Measurements from ENCODE around the gene TEX22. TPM values are rescaled to one million over a fixed set of nuclear protein-coding genes. Genes with fewer than 3 reads are reported as not detected.

The TEX22 gene
- total RNA-seq, 4 donors from 2014 or later, result under 0.01 to 0.19 (median 0.17) TPM; not detected in 1

DNA sequence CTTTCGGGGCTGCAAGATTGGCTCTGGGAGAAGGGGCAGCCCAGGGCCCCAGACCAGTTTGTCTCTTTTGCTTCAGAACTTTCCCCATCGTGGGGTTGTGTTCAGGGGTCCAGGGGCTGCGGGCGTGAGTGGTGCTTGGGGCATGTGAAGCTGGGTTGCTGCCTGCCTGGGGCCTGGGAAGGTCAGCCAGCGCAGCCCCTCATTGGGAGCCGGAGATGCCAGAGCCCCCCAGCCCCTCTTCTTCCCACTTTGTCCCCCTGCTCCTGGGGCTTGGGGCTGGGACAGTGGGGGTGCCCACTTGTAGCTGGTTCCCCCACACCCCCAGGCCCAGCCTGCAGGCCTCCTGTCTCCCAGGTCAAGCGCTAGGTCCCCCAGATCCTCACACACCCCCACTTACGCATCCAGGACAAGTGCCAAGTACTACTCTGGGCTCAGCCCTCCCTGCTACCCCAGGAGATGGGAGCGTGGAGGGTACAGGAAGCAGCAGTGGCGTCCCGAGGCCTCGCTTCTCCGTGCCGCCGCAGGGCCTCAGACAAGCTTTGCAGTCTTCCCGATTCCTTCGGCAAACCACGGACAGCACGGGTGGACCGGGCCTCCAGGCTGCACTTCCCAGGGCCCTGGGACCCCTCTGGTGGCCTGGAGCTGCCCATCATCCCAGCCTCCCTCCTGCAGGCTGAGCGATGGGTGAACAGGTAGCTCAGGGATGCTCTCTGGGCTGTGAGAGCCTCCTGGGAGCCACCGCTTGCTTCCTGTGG is 42.3 kb upstream of the TEX22 start:
- Histone ChIP-seq H3K36me3 (peaks cover 17 to 72% (median 50%) of the 10 kb centered on the region in 4 donors), H3K27me3 (no peaks in the 10 kb centered on the region), H3K9me3 (no peaks in the 10 kb centered on the region), H3K4me3 (no peak overlapping the region), H3K4me1 (peaks cover 5 to 8% (median 7%) of the 10 kb centered on the region in 4 donors), H3K27ac (replicated peaks in 1 of 4) (no peak overlapping the region)
- no peak for DNase-seq (ENCODE audit: extremely low spot score)
- intact Hi-C loops (cut with DNase I), result loop anchor here (10.0 kb wide), 1 partner anchor 111 kb away; the partner anchor contains the start of gene BTBD6
- 84% methylated on average over 16 of the region's 22 CpGs for WGBS
- TF ChIP-seq POLR2A (IDR thresholded peaks at IDR 0.05; ENCODE audit: low read depth) (no peak), EP300 (IDR thresholded peaks at IDR 0.05) (no peak), POLR2AphosphoS5 (IDR thresholded peaks at IDR 0.05) (no peak)
- TF ChIP-seq, protein P1, sequence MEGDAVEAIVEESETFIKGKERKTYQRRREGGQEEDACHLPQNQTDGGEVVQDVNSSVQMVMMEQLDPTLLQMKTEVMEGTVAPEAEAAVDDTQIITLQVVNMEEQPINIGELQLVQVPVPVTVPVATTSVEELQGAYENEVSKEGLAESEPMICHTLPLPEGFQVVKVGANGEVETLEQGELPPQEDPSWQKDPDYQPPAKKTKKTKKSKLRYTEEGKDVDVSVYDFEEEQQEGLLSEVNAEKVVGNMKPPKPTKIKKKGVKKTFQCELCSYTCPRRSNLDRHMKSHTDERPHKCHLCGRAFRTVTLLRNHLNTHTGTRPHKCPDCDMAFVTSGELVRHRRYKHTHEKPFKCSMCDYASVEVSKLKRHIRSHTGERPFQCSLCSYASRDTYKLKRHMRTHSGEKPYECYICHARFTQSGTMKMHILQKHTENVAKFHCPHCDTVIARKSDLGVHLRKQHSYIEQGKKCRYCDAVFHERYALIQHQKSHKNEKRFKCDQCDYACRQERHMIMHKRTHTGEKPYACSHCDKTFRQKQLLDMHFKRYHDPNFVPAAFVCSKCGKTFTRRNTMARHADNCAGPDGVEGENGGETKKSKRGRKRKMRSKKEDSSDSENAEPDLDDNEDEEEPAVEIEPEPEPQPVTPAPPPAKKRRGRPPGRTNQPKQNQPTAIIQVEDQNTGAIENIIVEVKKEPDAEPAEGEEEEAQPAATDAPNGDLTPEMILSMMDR (IDR thresholded peaks at IDR 0.05), result no peak

DNA sequence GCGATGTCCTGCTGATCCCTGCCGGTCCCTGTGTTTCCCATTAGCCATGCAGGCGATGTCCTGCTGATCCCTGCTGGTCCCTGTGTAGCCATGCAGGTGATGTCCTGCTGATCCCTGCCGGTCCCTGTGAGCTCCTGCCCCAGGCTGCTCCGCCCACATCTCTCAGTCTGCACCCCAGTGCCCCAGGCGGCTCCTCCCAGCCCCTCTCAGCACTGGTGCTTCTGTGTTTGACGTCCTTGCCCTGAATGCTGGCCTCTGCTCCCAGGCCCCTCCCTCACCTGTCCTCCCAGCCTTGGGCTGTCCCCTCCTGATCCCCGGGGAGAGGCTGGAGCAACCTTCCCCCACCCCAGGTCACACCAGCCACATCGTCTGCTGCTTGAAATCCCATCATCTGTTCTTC is 41.4 kb upstream of the TEX22 start:
- no peaks in the 10 kb centered on the region for H3K27me3 ChIP-seq
- H3K4me3 ChIP-seq, result no peak overlapping the region
- H3K27ac ChIP-seq (replicated peaks in 1 of 4), result no peak overlapping the region
- peaks cover 3 to 6% (median 4%) of the 10 kb centered on the region in 4 donors for H3K4me1 ChIP-seq
- H3K36me3 ChIP-seq, result peaks cover 17 to 78% (median 53%) of the 10 kb centered on the region in 4 donors
- TF ChIP-seq POLR2A (IDR thresholded peaks at IDR 0.05; ENCODE audit: low read depth) (no peak), EP300 (IDR thresholded peaks at IDR 0.05) (no peak), POLR2AphosphoS5 (IDR thresholded peaks at IDR 0.05) (no peak)
- TF ChIP-seq, protein P1 (IDR thresholded peaks at IDR 0.05), result no peak
- intact Hi-C loops (cut with DNase I), result loop anchor here (10.0 kb wide), 1 partner anchor 112 kb away; the partner anchor contains the start of gene BTBD6
- no peak for DNase-seq (ENCODE audit: extremely low spot score)
- 79% methylated on average over 9 of the region's 9 CpGs for WGBS
- no peaks in the 10 kb centered on the region for H3K9me3 ChIP-seq

DNA sequence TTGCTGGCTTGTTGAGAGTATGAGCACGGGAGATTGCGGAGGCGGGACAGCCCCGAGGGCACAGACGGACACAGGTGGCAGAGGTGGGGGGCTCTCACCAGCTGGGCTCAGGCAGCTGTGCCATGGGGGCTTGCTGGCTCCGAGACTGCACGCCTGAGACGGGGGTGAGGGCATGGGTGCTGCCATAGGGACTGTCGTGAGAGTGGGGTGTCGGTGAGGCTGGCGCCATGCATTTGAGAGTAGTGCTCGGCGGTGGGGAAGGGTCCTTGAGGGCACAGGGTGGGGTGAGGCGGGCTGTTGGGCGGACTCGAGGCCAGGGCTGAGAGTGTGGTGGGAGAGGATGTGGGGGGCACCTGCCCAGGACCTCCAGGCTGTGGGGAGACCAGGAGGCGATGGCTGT is 40.7 kb upstream of the TEX22 start:
- no peak overlapping the region for H3K4me3 ChIP-seq
- no peak for DNase-seq (ENCODE audit: extremely low spot score)
- intact Hi-C loops (cut with DNase I), result loop anchor here (10.0 kb wide), 1 partner anchor 113 kb away; the partner anchor contains the start of gene BTBD6
- 97% methylated on average over 15 of the region's 17 CpGs for WGBS
- H3K4me1 ChIP-seq, result no peaks in the 10 kb centered on the region
- peaks cover 17 to 78% (median 53%) of the 10 kb centered on the region in 4 donors for H3K36me3 ChIP-seq
- no peak for TF ChIP-seq POLR2A (IDR thresholded peaks at IDR 0.05; ENCODE audit: low read depth)
- TF ChIP-seq EP300 (IDR thresholded peaks at IDR 0.05), result no peak
- TF ChIP-seq, protein P1 (IDR thresholded peaks at IDR 0.05), result no peak
- no peak for TF ChIP-seq POLR2AphosphoS5 (IDR thresholded peaks at IDR 0.05)
- no peaks in the 10 kb centered on the region for H3K9me3 ChIP-seq
- no peak overlapping the region for H3K27ac ChIP-seq (replicated peaks in 1 of 4)
- no peaks in the 10 kb centered on the region for H3K27me3 ChIP-seq

DNA sequence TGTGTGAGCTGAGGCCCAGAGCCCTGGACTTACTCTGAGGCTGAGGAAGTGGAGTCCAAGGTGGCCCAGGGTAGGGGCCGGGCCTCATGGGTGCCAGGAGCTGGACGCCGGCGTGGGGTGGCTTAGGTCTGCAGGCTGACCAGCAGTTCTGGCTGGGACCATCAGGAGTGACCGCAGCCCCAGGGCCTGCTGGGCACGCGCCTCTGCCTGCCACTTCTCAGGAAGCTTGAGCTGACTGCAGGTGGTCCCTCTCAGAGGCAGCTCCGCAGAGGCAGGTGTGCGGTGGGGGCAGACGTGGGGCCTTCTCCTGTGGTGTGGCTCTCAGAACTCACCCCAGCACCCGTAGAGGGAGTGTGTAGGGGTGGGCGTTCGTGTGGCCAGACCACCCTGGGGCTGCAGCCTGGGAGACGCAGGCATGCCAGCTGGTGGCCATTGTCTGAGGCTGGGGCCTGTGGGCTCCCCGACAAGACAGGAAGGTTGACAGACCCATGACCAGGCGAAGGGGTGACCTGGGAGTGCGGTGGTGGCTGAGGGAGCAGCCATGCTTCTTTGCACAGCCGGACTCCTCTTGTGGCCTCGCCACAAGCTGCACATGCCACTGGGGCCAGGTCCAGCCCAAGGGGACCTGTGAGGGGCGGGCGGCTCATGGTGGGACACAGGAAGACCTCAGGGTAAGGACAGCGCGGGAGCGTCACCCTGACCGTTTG is 40.0 kb upstream of the TEX22 start:
- TF ChIP-seq, protein P1 (IDR thresholded peaks at IDR 0.05), result no peak
- TF ChIP-seq EP300 (IDR thresholded peaks at IDR 0.05) (no peak), POLR2AphosphoS5 (IDR thresholded peaks at IDR 0.05) (no peak), POLR2A (IDR thresholded peaks at IDR 0.05; ENCODE audit: low read depth) (no peak)
- Histone ChIP-seq H3K27me3 (no peaks in the 10 kb centered on the region), H3K27ac (replicated peaks in 1 of 4) (no peak overlapping the region), H3K4me1 (no peaks in the 10 kb centered on the region), H3K9me3 (no peaks in the 10 kb centered on the region), H3K4me3 (no peak overlapping the region), H3K36me3 (peaks cover 17 to 78% (median 53%) of the 10 kb centered on the region in 4 donors)
- no peak for DNase-seq (ENCODE audit: extremely low spot score)
- 88% methylated on average over 9 of the region's 25 CpGs for WGBS
- intact Hi-C loops (cut with DNase I), result loop anchor here (10.0 kb wide), 1 partner anchor 113 kb away; the partner anchor contains the start of gene BTBD6

All from esophagus muscularis mucosa (tissue), 4 donors.